SK-N-SH treated with all-trans-retinoic acid at 6 μM for 48 hours (cell line): ENCODE measurements around the gene CEP78.
"Not testable (repeated sequence)": the region's sequence is repeated elsewhere in the genome, so short reads cannot be mapped to it uniquely, and the experiment has no call there.

ENCODE experiments used
- ATAC-seq: fragments of 200-7000 bp; cut with Tn5 transposase; 3 replicates; pipeline ENCODE4 v1.9.1; 2020; ENCODE audit warnings: mild to moderate bottlenecking, moderate library complexity
- ARNTL ChIP-seq: fragments of 450-650 bp; formaldehyde crosslinking; IDR thresholded peaks from 2 replicates; pipeline ENCODE4 v1.5.0; 2020; ENCODE audit warnings: low read depth, mild to moderate bottlenecking, moderate library complexity, borderline replicate concordance
- CREB5 ChIP-seq: fragments of 250-450 bp; sonication (Bioruptor Pico); IDR thresholded peaks from 2 replicates; pipeline ENCODE4 v1.5.1; 2020; ENCODE audit warnings: low read depth, mild to moderate bottlenecking, moderate library complexity
- CSDC2 ChIP-seq: fragments of 250-450 bp; sonication (Bioruptor Pico); IDR thresholded peaks from 2 replicates; pipeline ENCODE4 v1.5.0; 2020; ENCODE audit warnings: mild to moderate bottlenecking, moderate library complexity
- ESRRG ChIP-seq: fragments of 250-450 bp; sonication (Bioruptor Pico); IDR thresholded peaks from 2 replicates; pipeline ENCODE4 v1.6.1; 2021; ENCODE audit warnings: mild to moderate bottlenecking
- GLIS3 ChIP-seq: fragments of 250-450 bp; sonication (Bioruptor Pico); IDR thresholded peaks from 2 replicates; pipeline ENCODE4 v1.5.0; 2020; ENCODE audit warnings: mild to moderate bottlenecking, moderate library complexity
- ISL1 ChIP-seq: fragments of 250-450 bp; sonication (Bioruptor Pico); IDR thresholded peaks from 2 replicates; pipeline ENCODE4 v2.1.2; 2022; ENCODE audit warnings: mild to moderate bottlenecking, moderate library complexity
- OSR1 ChIP-seq: fragments of 250-450 bp; sonication (Bioruptor Pico); IDR thresholded peaks from 2 replicates; pipeline ENCODE4 v1.8.0; 2022; ENCODE audit warnings: moderate library complexity, mild to moderate bottlenecking, inconsistent platforms
- PATZ1 ChIP-seq: fragments of 250-450 bp; sonication (Bioruptor Pico); IDR thresholded peaks from 2 replicates; pipeline ENCODE4 v1.8.0; 2020; ENCODE audit warnings: mild to moderate bottlenecking, moderate library complexity, borderline replicate concordance
- PPARA ChIP-seq: fragments of 250-450 bp; sonication (Bioruptor Pico); IDR thresholded peaks from 2 replicates; pipeline ENCODE4 v1.5.0; 2020; ENCODE audit warnings: mild to moderate bottlenecking, borderline replicate concordance
- TOX ChIP-seq: fragments of 250-450 bp; sonication (Bioruptor Pico); IDR thresholded peaks from 2 replicates; pipeline ENCODE4 v1.8.0; 2021; ENCODE audit warnings: mild to moderate bottlenecking, moderate library complexity, borderline replicate concordance
- ZC3H10 ChIP-seq: fragments of 250-450 bp; sonication (Bioruptor Pico); IDR thresholded peaks from 2 replicates; pipeline ENCODE4 v1.5.1; 2021; ENCODE audit warnings: mild to moderate bottlenecking, moderate library complexity
- ZFP3 ChIP-seq: fragments of 250-450 bp; sonication (Bioruptor Pico); IDR thresholded peaks from 2 replicates; pipeline ENCODE4 v1.5.0; 2020; ENCODE audit warnings: mild to moderate bottlenecking, moderate library complexity
- ZFP30 ChIP-seq: fragments of 450-650 bp; formaldehyde crosslinking; IDR thresholded peaks from 2 replicates; pipeline ENCODE4 v1.5.0; 2022; ENCODE audit warnings: mild to moderate bottlenecking, moderate library complexity
- ZNF565 ChIP-seq: fragments of 450-650 bp; formaldehyde crosslinking; conservative IDR thresholded peaks from 2 replicates; pipeline ENCODE4 v1.5.0; 2020; ENCODE audit warnings: low read depth, mild to moderate bottlenecking, moderate library complexity
- ZNF70 ChIP-seq: fragments of 450-650 bp; formaldehyde crosslinking; IDR thresholded peaks from 2 replicates; pipeline ENCODE4 v1.5.0; 2020; ENCODE audit warnings: mild to moderate bottlenecking, moderate library complexity
- ZNF8 ChIP-seq: fragments of 450-650 bp; formaldehyde crosslinking; IDR thresholded peaks from 2 replicates; pipeline ENCODE4 v1.5.0; 2020; ENCODE audit warnings: mild to moderate bottlenecking, moderate library complexity
- TF ChIP-seq, protein P1 (sequence below): fragments of 250-450 bp; sonication (Bioruptor Pico); IDR thresholded peaks from 2 replicates; pipeline ENCODE4 v1.5.0; 2020; ENCODE audit warnings: mild to moderate bottlenecking, moderate library complexity
- TF ChIP-seq, protein P2 (sequence below): fragments of 250-450 bp; sonication (Bioruptor Pico); IDR thresholded peaks from 2 replicates; pipeline ENCODE4 v1.5.1; 2021; ENCODE audit warnings: mild to moderate bottlenecking, moderate library complexity
- TF ChIP-seq, protein P3 (sequence below): fragments of 250-450 bp; sonication (Bioruptor Pico); IDR thresholded peaks from 2 replicates; pipeline ENCODE4 v1.8.0; 2021; ENCODE audit warnings: low read depth, mild to moderate bottlenecking, moderate library complexity, borderline replicate concordance

CEP78 gene

GRCh38 chr9:78189461-78189860, 46.4 kb upstream of the CEP78 start (continued):
- TF ChIP-seq, protein P1, sequence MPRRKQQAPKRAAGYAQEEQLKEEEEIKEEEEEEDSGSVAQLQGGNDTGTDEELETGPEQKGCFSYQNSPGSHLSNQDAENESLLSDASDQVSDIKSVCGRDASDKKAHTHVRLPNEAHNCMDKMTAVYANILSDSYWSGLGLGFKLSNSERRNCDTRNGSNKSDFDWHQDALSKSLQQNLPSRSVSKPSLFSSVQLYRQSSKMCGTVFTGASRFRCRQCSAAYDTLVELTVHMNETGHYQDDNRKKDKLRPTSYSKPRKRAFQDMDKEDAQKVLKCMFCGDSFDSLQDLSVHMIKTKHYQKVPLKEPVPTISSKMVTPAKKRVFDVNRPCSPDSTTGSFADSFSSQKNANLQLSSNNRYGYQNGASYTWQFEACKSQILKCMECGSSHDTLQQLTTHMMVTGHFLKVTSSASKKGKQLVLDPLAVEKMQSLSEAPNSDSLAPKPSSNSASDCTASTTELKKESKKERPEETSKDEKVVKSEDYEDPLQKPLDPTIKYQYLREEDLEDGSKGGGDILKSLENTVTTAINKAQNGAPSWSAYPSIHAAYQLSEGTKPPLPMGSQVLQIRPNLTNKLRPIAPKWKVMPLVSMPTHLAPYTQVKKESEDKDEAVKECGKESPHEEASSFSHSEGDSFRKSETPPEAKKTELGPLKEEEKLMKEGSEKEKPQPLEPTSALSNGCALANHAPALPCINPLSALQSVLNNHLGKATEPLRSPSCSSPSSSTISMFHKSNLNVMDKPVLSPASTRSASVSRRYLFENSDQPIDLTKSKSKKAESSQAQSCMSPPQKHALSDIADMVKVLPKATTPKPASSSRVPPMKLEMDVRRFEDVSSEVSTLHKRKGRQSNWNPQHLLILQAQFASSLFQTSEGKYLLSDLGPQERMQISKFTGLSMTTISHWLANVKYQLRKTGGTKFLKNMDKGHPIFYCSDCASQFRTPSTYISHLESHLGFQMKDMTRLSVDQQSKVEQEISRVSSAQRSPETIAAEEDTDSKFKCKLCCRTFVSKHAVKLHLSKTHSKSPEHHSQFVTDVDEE (CRISPR knock-in tag) = no peak
- no peak for TF ChIP-seq ESRRG
- no peak for TF ChIP-seq PATZ1
- TF ChIP-seq CSDC2 = no peak
- TF ChIP-seq, protein P2, sequence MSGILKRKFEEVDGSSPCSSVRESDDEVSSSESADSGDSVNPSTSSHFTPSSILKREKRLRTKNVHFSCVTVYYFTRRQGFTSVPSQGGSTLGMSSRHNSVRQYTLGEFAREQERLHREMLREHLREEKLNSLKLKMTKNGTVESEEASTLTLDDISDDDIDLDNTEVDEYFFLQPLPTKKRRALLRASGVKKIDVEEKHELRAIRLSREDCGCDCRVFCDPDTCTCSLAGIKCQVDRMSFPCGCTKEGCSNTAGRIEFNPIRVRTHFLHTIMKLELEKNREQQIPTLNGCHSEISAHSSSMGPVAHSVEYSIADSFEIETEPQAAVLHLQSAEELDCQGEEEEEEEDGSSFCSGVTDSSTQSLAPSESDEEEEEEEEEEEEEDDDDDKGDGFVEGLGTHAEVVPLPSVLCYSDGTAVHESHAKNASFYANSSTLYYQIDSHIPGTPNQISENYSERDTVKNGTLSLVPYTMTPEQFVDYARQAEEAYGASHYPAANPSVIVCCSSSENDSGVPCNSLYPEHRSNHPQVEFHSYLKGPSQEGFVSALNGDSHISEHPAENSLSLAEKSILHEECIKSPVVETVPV (CRISPR knock-in tag) = no peak
- no peak for TF ChIP-seq TOX (CRISPR knock-in tag)

- no peak for TF ChIP-seq OSR1 (CRISPR knock-in tag)
- TF ChIP-seq ZNF565 (CRISPR knock-in tag) = no peak
- no peak for TF ChIP-seq ZNF70 (CRISPR knock-in tag)
- TF ChIP-seq GLIS3 = no peak
- TF ChIP-seq ZFP30 (CRISPR knock-in tag) = no peak
- no peak for TF ChIP-seq CSDC2
- no peak for TF ChIP-seq ARNTL (CRISPR knock-in tag)
- no peak for TF ChIP-seq CREB5
- no peak for TF ChIP-seq PPARA (CRISPR knock-in tag)
- ATAC-seq = no peak
Observed at GRCh38 chr9:78191931-78192330, 43.9 kb upstream of the CEP78 start.

- ATAC-seq = no peak
- no peak for TF ChIP-seq ESRRG
- TF ChIP-seq ZNF565 (CRISPR knock-in tag) = no peak
Observed at GRCh38 chr9:78196258-78196657, 39.6 kb upstream of the CEP78 start.

- ATAC-seq = not testable (repeated sequence)
Observed at GRCh38 chr9:78201158-78201777, 34.6 kb upstream of the CEP78 start.

- ATAC-seq = no peak
- TF ChIP-seq GLIS3 (no peak), ZNF70 (CRISPR knock-in tag) (no peak), ZFP3 (no peak), OSR1 (CRISPR knock-in tag) (no peak), ZNF8 (CRISPR knock-in tag) (no peak), PATZ1 (no peak), ZNF565 (CRISPR knock-in tag) (no peak), ZC3H10 (CRISPR knock-in tag) (no peak), ISL1 (no peak)
- TF ChIP-seq, protein P3, sequence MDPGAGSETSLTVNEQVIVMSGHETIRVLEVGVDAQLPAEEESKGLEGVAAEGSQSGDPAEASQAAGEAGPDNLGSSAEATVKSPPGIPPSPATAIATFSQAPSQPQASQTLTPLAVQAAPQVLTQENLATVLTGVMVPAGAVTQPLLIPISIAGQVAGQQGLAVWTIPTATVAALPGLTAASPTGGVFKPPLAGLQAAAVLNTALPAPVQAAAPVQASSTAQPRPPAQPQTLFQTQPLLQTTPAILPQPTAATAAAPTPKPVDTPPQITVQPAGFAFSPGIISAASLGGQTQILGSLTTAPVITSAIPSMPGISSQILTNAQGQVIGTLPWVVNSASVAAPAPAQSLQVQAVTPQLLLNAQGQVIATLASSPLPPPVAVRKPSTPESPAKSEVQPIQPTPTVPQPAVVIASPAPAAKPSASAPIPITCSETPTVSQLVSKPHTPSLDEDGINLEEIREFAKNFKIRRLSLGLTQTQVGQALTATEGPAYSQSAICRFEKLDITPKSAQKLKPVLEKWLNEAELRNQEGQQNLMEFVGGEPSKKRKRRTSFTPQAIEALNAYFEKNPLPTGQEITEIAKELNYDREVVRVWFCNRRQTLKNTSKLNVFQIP (CRISPR knock-in tag) = no peak
Observed at GRCh38 chr9:78207319-78207718, 28.6 kb upstream of the CEP78 start.
